Vagina (tissue), 2 donors: ENCODE measurements around the gene ARGLU1.

Experiments used
- CTCF ChIP-seq, 3 experiments: fragments of 450-650 bp in 2 of 3; fragments of 200-600 bp in 1 of 3; sonication (generic) in 1 of 3; IDR thresholded peaks; one replicate each; pipeline ENCODE4 v1.5.1; 2017 to 2019; ENCODE audit warnings: antibody characterized with exemption in 3 of 3, mild to moderate bottlenecking in 2 of 3, moderate library complexity in 2 of 3
- POLR2A ChIP-seq, 2 donors: fragments of 450-650 bp; IDR thresholded peaks; one replicate each; pipeline ENCODE4 v1.6.1; 2017; ENCODE audit warnings: antibody characterized with exemption in 2 of 2, mild to moderate bottlenecking in 2 of 2, moderate library complexity in 2 of 2
- POLR2AphosphoS5 ChIP-seq, 2 donors: sonication (generic); formaldehyde crosslinking; IDR thresholded peaks; one replicate each; pipeline ENCODE4 v1.9.0; 2017; ENCODE audit warnings: antibody characterized with exemption in 2 of 2, mild to moderate bottlenecking in 2 of 2, low read depth in 1 of 2; ENCODE audit not compliant: insufficient read depth in 1 of 2

GRCh38 chr13:106498571-106498970 lies 69.4 kb downstream of the ARGLU1 start:
- TF ChIP-seq POLR2AphosphoS5 (IDR thresholded peaks at IDR 0.05; ENCODE audit: insufficient read depth in 1 of 2, low read depth in 1 of 2) (no peak), CTCF (IDR thresholded peaks at IDR 0.05) (no peak), POLR2A (IDR thresholded peaks at IDR 0.05) (no peak)
